OCI-LY7 (cell line): Measurements from ENCODE around the gene FOXD1.

ENCODE experiments used
- EZH2phosphoT487 ChIP-seq: fragments of 200-600 bp; sonication (generic); IDR thresholded peaks from 2 replicates; pipeline ENCODE4 v1.6.1; 2018; ENCODE audit warnings: low read depth, borderline replicate concordance, mild to moderate bottlenecking, mixed run types, antibody characterized with exemption, low read length, moderate library complexity, mixed read lengths
- TF ChIP-seq, protein P1 (sequence below): fragments of 200-600 bp; sonication (generic); conservative IDR thresholded peaks from 2 replicates; pipeline ENCODE4 v1.5.1; 2014; ENCODE audit warnings: mild to moderate bottlenecking, antibody characterized with exemption, low read length, moderate library complexity, mixed read lengths

DNA sequence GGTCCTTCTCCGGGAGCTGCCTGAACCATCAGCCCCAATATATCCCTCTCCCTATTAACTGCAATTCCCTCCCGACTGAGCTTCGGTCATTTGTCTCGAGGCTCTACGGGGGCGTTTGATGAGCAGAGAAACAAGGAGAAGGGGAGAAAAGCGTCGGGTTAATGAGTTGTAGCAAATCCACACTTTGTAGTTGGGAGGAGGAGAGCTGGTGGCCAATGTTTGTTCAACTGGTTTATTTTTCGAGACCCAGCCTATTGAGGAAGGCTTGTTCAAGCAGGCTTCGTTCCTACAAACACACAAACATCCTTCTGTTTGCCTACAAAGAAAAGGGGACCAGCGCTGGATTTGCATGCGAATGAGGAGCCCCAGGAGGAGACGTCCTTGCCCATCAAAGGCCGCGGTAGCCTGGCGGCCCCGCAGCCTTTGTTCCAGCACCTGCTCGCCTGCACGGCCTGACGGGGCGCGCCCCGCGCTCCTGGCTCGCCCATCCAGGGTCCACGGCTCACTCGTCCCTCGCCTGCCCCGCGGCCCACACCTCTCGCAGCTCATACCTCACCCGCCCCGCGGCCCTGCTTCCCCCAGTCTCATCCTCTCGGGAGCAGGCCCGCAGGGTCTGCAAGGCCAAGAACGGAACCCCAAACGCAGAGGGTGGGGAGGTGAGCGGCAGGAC lies 4.6 kb downstream of the FOXD1 start:
- TF ChIP-seq, protein P1, sequence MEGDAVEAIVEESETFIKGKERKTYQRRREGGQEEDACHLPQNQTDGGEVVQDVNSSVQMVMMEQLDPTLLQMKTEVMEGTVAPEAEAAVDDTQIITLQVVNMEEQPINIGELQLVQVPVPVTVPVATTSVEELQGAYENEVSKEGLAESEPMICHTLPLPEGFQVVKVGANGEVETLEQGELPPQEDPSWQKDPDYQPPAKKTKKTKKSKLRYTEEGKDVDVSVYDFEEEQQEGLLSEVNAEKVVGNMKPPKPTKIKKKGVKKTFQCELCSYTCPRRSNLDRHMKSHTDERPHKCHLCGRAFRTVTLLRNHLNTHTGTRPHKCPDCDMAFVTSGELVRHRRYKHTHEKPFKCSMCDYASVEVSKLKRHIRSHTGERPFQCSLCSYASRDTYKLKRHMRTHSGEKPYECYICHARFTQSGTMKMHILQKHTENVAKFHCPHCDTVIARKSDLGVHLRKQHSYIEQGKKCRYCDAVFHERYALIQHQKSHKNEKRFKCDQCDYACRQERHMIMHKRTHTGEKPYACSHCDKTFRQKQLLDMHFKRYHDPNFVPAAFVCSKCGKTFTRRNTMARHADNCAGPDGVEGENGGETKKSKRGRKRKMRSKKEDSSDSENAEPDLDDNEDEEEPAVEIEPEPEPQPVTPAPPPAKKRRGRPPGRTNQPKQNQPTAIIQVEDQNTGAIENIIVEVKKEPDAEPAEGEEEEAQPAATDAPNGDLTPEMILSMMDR: no peak
- no peak for TF ChIP-seq EZH2phosphoT487
